GM12875 (cell line): ENCODE measurements around the gene ZNF117.
"Not testable (repeated sequence)": the region's sequence is repeated elsewhere in the genome, so short reads cannot be mapped to it uniquely, and the experiment has no call there.

Experiments used
- H3K4me3 ChIP-seq: one replicate; pipeline ENCODE4 v1.5.1; 2011; ENCODE audit warnings: low read depth, low read length, control low read depth
- TF ChIP-seq, protein P1 (sequence below): IDR thresholded peaks from 2 replicates; pipeline ENCODE4 v1.5.1; 2011; ENCODE audit warnings: low read depth, mild to moderate bottlenecking, control low read depth, inconsistent platforms, low read length, moderate library complexity, borderline replicate concordance; ENCODE audit not compliant: insufficient read depth

ZNF117 gene

DNA sequence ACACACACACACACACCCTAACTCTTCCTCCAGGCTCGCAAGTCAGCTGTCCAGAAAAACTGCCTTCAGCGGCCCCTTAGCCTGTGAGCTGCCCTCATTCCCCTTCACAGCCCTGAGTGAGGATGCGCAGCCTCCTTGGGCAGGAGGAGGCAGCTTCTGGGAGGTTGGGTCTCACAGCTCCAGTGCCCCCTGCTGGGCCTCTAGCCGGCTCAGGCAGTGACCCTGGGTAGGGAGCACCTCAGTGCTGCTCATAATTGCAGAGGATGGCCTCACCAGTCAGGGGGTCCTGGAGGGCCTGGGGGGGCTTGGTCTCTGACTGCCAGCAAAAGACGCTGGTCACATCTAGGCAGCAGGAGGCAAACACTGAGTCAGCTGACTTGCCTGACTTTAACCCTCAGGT lies 44.1 kb downstream of the ZNF117 start:
- no peak overlapping the region for H3K4me3 ChIP-seq
- TF ChIP-seq, protein P1, sequence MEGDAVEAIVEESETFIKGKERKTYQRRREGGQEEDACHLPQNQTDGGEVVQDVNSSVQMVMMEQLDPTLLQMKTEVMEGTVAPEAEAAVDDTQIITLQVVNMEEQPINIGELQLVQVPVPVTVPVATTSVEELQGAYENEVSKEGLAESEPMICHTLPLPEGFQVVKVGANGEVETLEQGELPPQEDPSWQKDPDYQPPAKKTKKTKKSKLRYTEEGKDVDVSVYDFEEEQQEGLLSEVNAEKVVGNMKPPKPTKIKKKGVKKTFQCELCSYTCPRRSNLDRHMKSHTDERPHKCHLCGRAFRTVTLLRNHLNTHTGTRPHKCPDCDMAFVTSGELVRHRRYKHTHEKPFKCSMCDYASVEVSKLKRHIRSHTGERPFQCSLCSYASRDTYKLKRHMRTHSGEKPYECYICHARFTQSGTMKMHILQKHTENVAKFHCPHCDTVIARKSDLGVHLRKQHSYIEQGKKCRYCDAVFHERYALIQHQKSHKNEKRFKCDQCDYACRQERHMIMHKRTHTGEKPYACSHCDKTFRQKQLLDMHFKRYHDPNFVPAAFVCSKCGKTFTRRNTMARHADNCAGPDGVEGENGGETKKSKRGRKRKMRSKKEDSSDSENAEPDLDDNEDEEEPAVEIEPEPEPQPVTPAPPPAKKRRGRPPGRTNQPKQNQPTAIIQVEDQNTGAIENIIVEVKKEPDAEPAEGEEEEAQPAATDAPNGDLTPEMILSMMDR: no peak

DNA sequence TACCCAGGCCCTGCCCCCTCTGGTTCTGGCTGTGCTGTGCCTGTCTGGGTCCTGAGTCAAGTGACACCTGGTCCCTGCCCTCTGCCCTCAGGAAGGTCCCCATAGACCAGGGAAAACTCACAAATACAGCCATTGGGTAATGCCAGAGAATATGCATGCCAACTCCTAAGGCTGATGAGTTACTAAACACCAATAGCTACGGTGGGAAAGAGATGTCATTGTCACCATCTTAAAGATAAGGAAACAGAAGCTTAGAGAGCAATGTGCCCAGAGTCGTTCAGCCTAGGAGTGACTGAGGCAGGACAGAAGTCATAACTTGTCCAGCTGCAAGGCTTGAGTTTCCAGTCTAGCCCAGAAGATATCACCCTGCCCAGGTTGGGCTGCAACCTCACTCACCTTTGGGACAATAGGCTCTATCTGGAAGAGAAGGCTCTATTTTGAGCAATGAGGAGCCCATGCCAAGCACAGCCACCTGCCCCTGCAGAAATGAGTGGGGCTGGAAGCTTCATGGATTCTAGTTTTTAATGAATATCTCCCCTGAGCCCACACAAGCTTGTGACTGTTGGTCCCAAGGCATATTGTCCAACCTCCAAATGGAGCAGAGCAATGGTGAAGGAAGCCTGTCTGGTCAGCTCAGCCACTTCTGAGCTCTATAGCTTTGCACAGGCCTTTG lies 45.2 kb downstream of the ZNF117 start:
- TF ChIP-seq, protein P1: no peak

DNA sequence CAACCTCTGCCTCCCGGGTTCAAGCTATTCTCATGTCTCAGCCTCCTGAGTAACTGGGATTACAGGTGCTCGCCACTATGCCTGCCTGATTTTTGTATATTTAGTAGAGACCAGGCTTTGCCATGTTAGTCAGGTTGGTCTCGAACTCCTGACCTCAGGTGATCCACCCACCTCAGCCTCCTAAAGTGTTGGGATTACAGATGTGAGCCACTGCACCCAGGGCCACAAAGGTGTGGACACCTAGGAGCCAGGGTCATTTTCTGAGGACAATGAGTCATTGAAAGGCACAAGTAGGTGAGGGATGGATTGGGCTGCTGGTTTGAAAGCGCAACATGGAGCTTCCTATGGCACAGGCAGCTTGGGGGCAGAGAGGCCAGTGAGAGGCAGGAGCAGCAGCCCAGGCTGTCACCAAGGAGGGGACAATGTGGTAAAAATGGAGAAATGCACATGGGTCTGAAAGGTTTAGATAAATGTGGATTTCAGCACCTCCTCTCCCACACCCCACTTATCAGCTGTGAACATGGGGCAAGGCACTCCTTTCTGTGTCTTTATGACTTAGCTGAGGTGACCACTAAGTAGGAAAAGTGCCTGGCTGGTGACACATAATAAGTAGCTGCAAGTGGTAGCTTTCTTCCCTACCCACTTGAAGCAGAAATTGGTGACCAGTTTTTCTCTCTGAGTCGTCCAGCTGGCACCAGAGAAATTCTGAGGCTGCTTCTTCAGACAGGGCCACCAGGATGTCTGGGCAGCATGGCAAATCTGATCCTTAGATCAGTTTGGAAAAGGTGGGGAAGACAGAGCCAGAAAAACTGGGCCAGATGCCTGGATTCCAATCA lies 46.0 kb downstream of the ZNF117 start:
- not testable (repeated sequence) for H3K4me3 ChIP-seq

More for the DNA sequence above, 45.2 kb downstream of the ZNF117 start:
- H3K4me3 ChIP-seq: no peak overlapping the region

DNA sequence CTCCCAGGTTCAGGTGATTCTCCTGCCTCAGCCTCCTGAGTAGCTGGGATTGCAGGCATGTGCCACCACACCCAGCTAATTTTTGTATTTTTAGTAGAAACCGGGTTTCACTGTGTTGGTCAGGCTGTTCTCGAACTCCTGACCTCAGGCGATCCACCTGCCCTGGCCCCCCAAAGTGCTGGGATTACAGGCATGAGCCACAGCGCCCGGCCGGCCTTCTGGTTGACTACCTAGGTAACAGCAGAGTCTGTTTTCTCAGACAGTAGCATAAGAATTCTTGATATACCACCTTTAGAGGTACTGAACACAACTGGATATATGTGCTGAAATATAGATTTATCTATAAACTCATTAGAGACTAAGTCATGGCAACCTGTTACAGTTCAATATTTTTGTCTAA lies 50.8 kb downstream of the ZNF117 start:
- not testable (repeated sequence) for H3K4me3 ChIP-seq

DNA sequence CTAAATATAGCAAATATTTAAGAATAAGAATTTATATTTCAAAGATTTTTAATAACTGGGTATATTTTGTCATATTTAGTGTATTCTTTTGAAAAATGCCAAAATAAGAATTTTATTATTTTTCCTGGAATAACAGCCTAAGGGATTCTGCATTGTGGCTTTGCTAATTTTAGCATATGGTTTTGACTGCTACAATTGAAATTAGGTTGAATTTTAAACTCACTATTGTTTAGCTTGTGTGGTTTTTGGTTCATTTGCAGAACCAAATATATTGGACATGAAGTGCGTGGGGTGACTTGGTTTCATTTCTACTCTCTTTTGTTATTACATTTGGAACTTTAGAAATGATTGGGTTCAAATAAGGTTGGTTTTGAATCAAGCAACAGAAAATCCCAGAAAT lies 52.3 kb downstream of the ZNF117 start:
- TF ChIP-seq, protein P1: no peak
- H3K4me3 ChIP-seq: no peak overlapping the region

DNA sequence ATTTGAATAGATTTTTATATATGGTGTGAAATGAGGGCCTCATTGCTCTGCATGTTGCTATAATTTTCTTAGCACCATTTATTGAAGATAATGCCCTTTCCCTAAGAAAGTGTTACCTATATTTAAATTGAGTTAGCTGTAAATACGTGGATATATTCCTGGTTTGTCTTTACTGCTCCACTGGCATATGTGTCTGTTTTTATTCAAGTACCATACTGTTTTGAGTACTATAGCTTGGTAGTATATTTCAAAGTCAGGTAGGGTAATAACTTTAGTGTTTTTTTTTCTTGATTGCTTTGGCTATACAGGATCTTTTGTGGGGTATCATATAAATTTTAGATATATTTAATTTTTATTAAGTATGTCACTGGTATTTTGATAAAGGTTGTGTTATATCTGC lies 56.4 kb downstream of the ZNF117 start:
- H3K4me3 ChIP-seq: no peak overlapping the region
- TF ChIP-seq, protein P1: no peak

DNA sequence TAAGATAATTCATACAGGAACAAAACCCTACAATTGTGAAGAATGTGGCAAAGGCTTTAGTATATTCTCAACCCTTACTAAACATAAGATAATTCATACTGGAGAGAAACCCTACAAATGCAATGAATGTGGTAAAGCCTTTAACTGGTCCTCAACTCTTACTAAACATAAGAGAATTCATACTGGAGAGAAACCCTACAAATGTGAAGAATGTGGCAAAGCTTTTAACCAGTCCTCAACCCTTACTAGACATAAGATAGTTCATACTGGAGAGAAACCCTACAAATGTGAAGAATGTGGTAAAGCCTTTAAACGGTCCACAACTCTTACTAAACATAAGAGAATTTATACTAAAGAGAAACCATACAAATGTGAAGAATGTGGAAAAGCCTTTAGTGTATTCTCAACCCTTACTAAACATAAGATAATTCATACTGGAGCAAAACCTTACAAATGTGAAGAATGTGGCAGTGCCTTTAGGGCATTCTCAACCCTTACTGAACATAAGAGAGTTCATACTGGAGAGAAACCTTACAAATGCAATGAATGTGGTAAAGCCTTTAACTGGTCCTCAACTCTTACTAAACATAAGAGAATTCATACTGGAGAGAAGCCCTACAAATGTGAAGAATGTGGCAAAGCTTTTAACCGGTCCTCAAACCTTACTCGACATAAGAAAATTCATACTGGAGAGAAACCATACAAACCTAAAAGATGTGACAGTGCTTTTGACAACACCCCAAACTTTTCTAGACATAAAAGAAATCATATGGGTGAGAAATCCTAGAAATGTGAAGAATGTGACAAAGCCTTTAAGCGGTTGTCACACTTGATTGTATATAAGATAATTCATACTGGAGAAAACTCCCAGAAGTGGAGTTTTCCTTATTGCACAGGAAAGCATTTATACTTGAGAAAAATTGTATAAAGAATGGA lies 62.3 kb downstream of the ZNF117 start:
- H3K4me3 ChIP-seq: not testable (repeated sequence)
